Activated CD4-positive, alpha-beta memory T cell treated with anti-CD3 and anti-CD28 coated beads for 36 hours (primary cell): ENCODE results near the gene RASGEF1C. TPM values are rescaled to one million over a fixed set of nuclear protein-coding genes. Genes with fewer than 3 reads are reported as not detected.
"Not testable (repeated sequence)": the region's sequence is repeated elsewhere in the genome, so short reads cannot be mapped to it uniquely, and the experiment has no call there.

Experiments
- CTCF ChIA-PET: fragments of 350-600 bp; sonication (Branson Sonifier 250); formaldehyde crosslinking; loops from one replicate; lab custom pipeline; 2021; ENCODE audit warnings: antibody characterized with exemption, inconsistent platforms; lab: Charles Lee
- POLR2A ChIA-PET: fragments of 350-600 bp; sonication (Branson Sonifier 250); formaldehyde crosslinking; loops from one replicate; lab custom pipeline; 2021; ENCODE audit warnings: antibody characterized with exemption; lab: Charles Lee
- DNase-seq: peaks from one replicate; pipeline ENCODE4 v3.0.0-alpha.2; 2020
- H3K27ac Mint-ChIP-seq: one replicate; pipeline ENCODE4 v1.8.0; 2021; ENCODE audit warnings: mixed read lengths
- H3K27me3 Mint-ChIP-seq: one replicate; pipeline ENCODE4 v1.8.0; 2021; ENCODE audit warnings: mixed read lengths
- H3K36me3 Mint-ChIP-seq: one replicate; pipeline ENCODE4 v1.8.0; 2021; ENCODE audit warnings: mixed read lengths
- H3K4me1 Mint-ChIP-seq: one replicate; pipeline ENCODE4 v1.8.0; 2021; ENCODE audit warnings: low read depth, mixed read lengths
- H3K4me3 Mint-ChIP-seq: one replicate; pipeline ENCODE4 v1.8.0; 2021; ENCODE audit warnings: mild to moderate bottlenecking, mixed read lengths
- H3K9me3 Mint-ChIP-seq: one replicate; pipeline ENCODE4 v1.8.0; 2021; ENCODE audit warnings: mixed read lengths
- intact Hi-C: fragments of 100-400 bp; cut with micrococcal nuclease; formaldehyde crosslinking; loops from one replicate; pipeline ENCODE4 v1.15.1; 2023
- total RNA-seq, 2 experiments: library from RNA; stranded (reverse); gene quantifications; one replicate each; pipeline ENCODE4 v1.2.3, GENCODE V29; 2021

RASGEF1C gene
- total RNA-seq, 2 experiments from 2014 or later = not detected

- DNase-seq = no peak
- H3K9me3 Mint-ChIP-seq = no peaks in the 10 kb centered on the region
- intact Hi-C loops = loop anchor here (5.0 kb wide), 2 partner anchors 187 to 237 kb away; partner anchors contain the start of genes MRNIP and TBC1D9B
- H3K4me1 Mint-ChIP-seq = peaks cover 7% of the 10 kb centered on the region
- POLR2A ChIA-PET = no interaction called here
- H3K27ac Mint-ChIP-seq = no peak overlapping the region
- CTCF ChIA-PET = interaction anchor here (1.6 kb wide), 1 partner anchor 15 kb away, joined by 3 read pairs; no protein-coding TSS in a partner anchor
- H3K36me3 Mint-ChIP-seq = no peaks in the 10 kb centered on the region
- no peaks in the 10 kb centered on the region for H3K27me3 Mint-ChIP-seq
- no peak overlapping the region for H3K4me3 Mint-ChIP-seq
Measured at GRCh38 chr5:180093651-180094382, 115.2 kb downstream of the RASGEF1C start.

- intact Hi-C loops = loop anchor here (5.0 kb wide), 2 partner anchors 186 to 236 kb away; partner anchors contain the start of genes MRNIP and TBC1D9B
- no peaks in the 10 kb centered on the region for H3K36me3 Mint-ChIP-seq
- H3K4me1 Mint-ChIP-seq = peaks cover 7% of the 10 kb centered on the region
- H3K9me3 Mint-ChIP-seq = no peaks in the 10 kb centered on the region
- ChIA-PET CTCF (interaction anchor here (1.6 kb wide), 1 partner anchor 14 kb away, joined by 3 read pairs; no protein-coding TSS in a partner anchor), POLR2A (no interaction called here)
- H3K4me3 Mint-ChIP-seq = no peak overlapping the region
- no peak overlapping the region for H3K27ac Mint-ChIP-seq
- H3K27me3 Mint-ChIP-seq = no peaks in the 10 kb centered on the region
- DNase-seq = no peak
Measured at GRCh38 chr5:180093241-180093640, 115.8 kb downstream of the RASGEF1C start.

GRCh38 chr5:180090769-180091546 lies 118.1 kb downstream of the RASGEF1C start:
- H3K27me3 Mint-ChIP-seq = no peaks in the 10 kb centered on the region
- ChIA-PET CTCF (interaction anchor here (0.6 to 3.0 kb wide), 10 partner anchors 10 to 289 kb away, joined by 3 to 20 read pairs (median 4); no protein-coding TSS in a partner anchor), POLR2A (no interaction called here)
- no peaks in the 10 kb centered on the region for H3K36me3 Mint-ChIP-seq
- intact Hi-C loops = loop anchor here (1.0 to 5.0 kb wide), 6 partner anchors 19 to 330 kb away; partner anchors contain the start of genes MRNIP and TBC1D9B
- DNase-seq = peak; percentile 54
- peak overlapping the region; percentile 26 for H3K4me3 Mint-ChIP-seq
- H3K4me1 Mint-ChIP-seq = peaks cover 10% of the 10 kb centered on the region
- no peak overlapping the region for H3K27ac Mint-ChIP-seq
- H3K9me3 Mint-ChIP-seq = no peaks in the 10 kb centered on the region

GRCh38 chr5:180090098-180090768 lies 118.8 kb downstream of the RASGEF1C start:
- Mint-ChIP-seq H3K9me3 (no peaks in the 10 kb centered on the region), H3K36me3 (no peaks in the 10 kb centered on the region), H3K27me3 (no peaks in the 10 kb centered on the region), H3K4me1 (peaks cover 15% of the 10 kb centered on the region), H3K4me3 (peak overlapping the region; percentile 75), H3K27ac (peak overlapping the region; percentile 43)
- POLR2A ChIA-PET = no interaction called here
- CTCF ChIA-PET = interaction anchor here (0.6 to 3.0 kb wide), 7 partner anchors 9 to 239 kb away, joined by 3 to 20 read pairs (median 4); partner anchors contain the start of gene RASGEF1C
- peak; percentile 87 for DNase-seq
- intact Hi-C loops = loop anchor here (1.0 to 5.0 kb wide), 5 partner anchors 18 to 329 kb away; partner anchors contain the start of genes MRNIP and TBC1D9B

GRCh38 chr5:180089628-180090027 lies 119.4 kb downstream of the RASGEF1C start:
- H3K27ac Mint-ChIP-seq, H3K4me3 Mint-ChIP-seq, H3K9me3 Mint-ChIP-seq, POLR2A ChIA-PET, H3K36me3 Mint-ChIP-seq, H3K27me3 Mint-ChIP-seq, DNase-seq: not testable (repeated sequence)
- CTCF ChIA-PET = interaction anchor here (0.6 to 3.0 kb wide), 5 partner anchors 8 to 214 kb away, joined by 3 to 20 read pairs (median 4); partner anchors contain the start of gene RASGEF1C
- peaks cover 18% of the 10 kb centered on the region for H3K4me1 Mint-ChIP-seq
- intact Hi-C loops = loop anchor here (1.0 to 5.0 kb wide), 5 partner anchors 17 to 329 kb away; partner anchors contain the start of genes MRNIP and TBC1D9B

GRCh38 chr5:180088561-180088960 lies 120.5 kb downstream of the RASGEF1C start:
- H3K27ac Mint-ChIP-seq = no peak overlapping the region
- intact Hi-C loops = no loop called here
- ChIA-PET CTCF (no interaction called here), POLR2A (no interaction called here)
- H3K4me3 Mint-ChIP-seq = no peak overlapping the region
- DNase-seq = no peak
- H3K4me1 Mint-ChIP-seq = peaks cover 20% of the 10 kb centered on the region
- H3K27me3 Mint-ChIP-seq = peaks cover 5% of the 10 kb centered on the region
- no peaks in the 10 kb centered on the region for H3K36me3 Mint-ChIP-seq
- no peaks in the 10 kb centered on the region for H3K9me3 Mint-ChIP-seq

GRCh38 chr5:180086816-180087399 lies 122.1 kb downstream of the RASGEF1C start:
- Mint-ChIP-seq H3K4me3 (no peak overlapping the region), H3K4me1 (peaks cover 20% of the 10 kb centered on the region), H3K27me3 (peaks cover 9% of the 10 kb centered on the region), H3K9me3 (no peaks in the 10 kb centered on the region), H3K36me3 (no peaks in the 10 kb centered on the region), H3K27ac (no peak overlapping the region)
- POLR2A ChIA-PET = interaction anchor here (0.6 kb wide), 1 partner anchor 376 kb away, joined by 3 read pairs; no protein-coding TSS in a partner anchor
- DNase-seq = no peak
- intact Hi-C loops = no loop called here
- CTCF ChIA-PET = interaction anchor here (0.7 kb wide), 1 partner anchor 529 kb away, joined by 3 read pairs; no protein-coding TSS in a partner anchor

GRCh38 chr5:180085837-180086236 lies 123.2 kb downstream of the RASGEF1C start:
- POLR2A ChIA-PET = no interaction called here
- H3K9me3 Mint-ChIP-seq = no peaks in the 10 kb centered on the region
- H3K4me1 Mint-ChIP-seq = peaks cover 18% of the 10 kb centered on the region
- no peaks in the 10 kb centered on the region for H3K36me3 Mint-ChIP-seq
- intact Hi-C loops = no loop called here
- DNase-seq = no peak
- no peak overlapping the region for H3K27ac Mint-ChIP-seq
- CTCF ChIA-PET = no interaction called here
- peaks cover 15% of the 10 kb centered on the region for H3K27me3 Mint-ChIP-seq
- H3K4me3 Mint-ChIP-seq = no peak overlapping the region

GRCh38 chr5:180084638-180085561 lies 124.1 kb downstream of the RASGEF1C start:
- DNase-seq = no peak
- POLR2A ChIA-PET = no interaction called here
- Mint-ChIP-seq H3K4me3 (no peak overlapping the region), H3K27me3 (peaks cover 22% of the 10 kb centered on the region), H3K36me3 (no peaks in the 10 kb centered on the region), H3K27ac (no peak overlapping the region), H3K9me3 (no peaks in the 10 kb centered on the region), H3K4me1 (peaks cover 22% of the 10 kb centered on the region)
- intact Hi-C loops = no loop called here
- CTCF ChIA-PET = no interaction called here

GRCh38 chr5:180083529-180084060 lies 125.4 kb downstream of the RASGEF1C start:
- intact Hi-C loops = no loop called here
- no peaks in the 10 kb centered on the region for H3K9me3 Mint-ChIP-seq
- no peaks in the 10 kb centered on the region for H3K36me3 Mint-ChIP-seq
- CTCF ChIA-PET = interaction anchor here (0.6 kb wide), 1 partner anchor 32 kb away, joined by 3 read pairs; no protein-coding TSS in a partner anchor
- H3K27ac Mint-ChIP-seq = no peak overlapping the region
- POLR2A ChIA-PET = no interaction called here
- peaks cover 33% of the 10 kb centered on the region for H3K27me3 Mint-ChIP-seq
- H3K4me3 Mint-ChIP-seq = no peak overlapping the region
- H3K4me1 Mint-ChIP-seq = peaks cover 22% of the 10 kb centered on the region
- DNase-seq = no peak
